Measurements from ENCODE around the gene INSYN1.

- TF ChIP-seq CTCF (IDR thresholded peaks at IDR 0.05; ENCODE audit: poor library complexity, severe bottlenecking) (no peak), EZH2 (IDR thresholded peaks at IDR 0.05; ENCODE audit: borderline replicate concordance, insufficient read depth, low read length, poor library complexity, severe bottlenecking) (no peak), TAF1 (IDR thresholded peaks at IDR 0.05; ENCODE audit: low read depth) (no peak), POLR2AphosphoS5 (IDR thresholded peaks at IDR 0.05) (no peak)
- TF ChIP-seq, protein P1, sequence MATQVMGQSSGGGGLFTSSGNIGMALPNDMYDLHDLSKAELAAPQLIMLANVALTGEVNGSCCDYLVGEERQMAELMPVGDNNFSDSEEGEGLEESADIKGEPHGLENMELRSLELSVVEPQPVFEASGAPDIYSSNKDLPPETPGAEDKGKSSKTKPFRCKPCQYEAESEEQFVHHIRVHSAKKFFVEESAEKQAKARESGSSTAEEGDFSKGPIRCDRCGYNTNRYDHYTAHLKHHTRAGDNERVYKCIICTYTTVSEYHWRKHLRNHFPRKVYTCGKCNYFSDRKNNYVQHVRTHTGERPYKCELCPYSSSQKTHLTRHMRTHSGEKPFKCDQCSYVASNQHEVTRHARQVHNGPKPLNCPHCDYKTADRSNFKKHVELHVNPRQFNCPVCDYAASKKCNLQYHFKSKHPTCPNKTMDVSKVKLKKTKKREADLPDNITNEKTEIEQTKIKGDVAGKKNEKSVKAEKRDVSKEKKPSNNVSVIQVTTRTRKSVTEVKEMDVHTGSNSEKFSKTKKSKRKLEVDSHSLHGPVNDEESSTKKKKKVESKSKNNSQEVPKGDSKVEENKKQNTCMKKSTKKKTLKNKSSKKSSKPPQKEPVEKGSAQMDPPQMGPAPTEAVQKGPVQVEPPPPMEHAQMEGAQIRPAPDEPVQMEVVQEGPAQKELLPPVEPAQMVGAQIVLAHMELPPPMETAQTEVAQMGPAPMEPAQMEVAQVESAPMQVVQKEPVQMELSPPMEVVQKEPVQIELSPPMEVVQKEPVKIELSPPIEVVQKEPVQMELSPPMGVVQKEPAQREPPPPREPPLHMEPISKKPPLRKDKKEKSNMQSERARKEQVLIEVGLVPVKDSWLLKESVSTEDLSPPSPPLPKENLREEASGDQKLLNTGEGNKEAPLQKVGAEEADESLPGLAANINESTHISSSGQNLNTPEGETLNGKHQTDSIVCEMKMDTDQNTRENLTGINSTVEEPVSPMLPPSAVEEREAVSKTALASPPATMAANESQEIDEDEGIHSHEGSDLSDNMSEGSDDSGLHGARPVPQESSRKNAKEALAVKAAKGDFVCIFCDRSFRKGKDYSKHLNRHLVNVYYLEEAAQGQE (IDR thresholded peaks at IDR 0.05; ENCODE audit: borderline replicate concordance), result no peak
Measured at GRCh38 chr15:73797366-73798158, 44.4 kb upstream of the INSYN1 start.

Data from neural cell (in vitro differentiated cells).